HL-60 (cell line): Measurements from ENCODE around the gene IFIT2.

Source experiments
- DNase-seq, 2 experiments: peaks; one replicate each; pipeline ENCODE4 v3.0.0-alpha.2; 2010 to 2020; ENCODE audit warnings: low read depth in 1 of 2, low spot score in 1 of 2
- H3K27ac ChIP-seq: fragments of 250-450 bp; sonication (Bioruptor Pico); replicated peaks from 2 replicates; pipeline ENCODE4 v1.5.1; 2020; ENCODE audit warnings: mild to moderate bottlenecking, moderate library complexity
- H3K27me3 ChIP-seq: fragments of 250-450 bp; sonication (Bioruptor Pico); 2 replicates; pipeline ENCODE4 v1.5.1; 2021; ENCODE audit warnings: mild to moderate bottlenecking, moderate library complexity; ENCODE audit not compliant: insufficient read depth, poor library complexity, severe bottlenecking
- H3K4me3 ChIP-seq: replicated peaks from 2 replicates; pipeline ENCODE4 v1.5.1; 2011; ENCODE audit warnings: mild to moderate bottlenecking, control low read depth, low read length; ENCODE audit not compliant: insufficient read depth
- CTCF ChIP-seq: IDR thresholded peaks from one replicate; pipeline ENCODE4 v1.5.1; 2011; ENCODE audit warnings: low read length, control low read depth, inconsistent platforms; ENCODE audit not compliant: insufficient read depth
- GABPA ChIP-seq: IDR thresholded peaks from 2 replicates; pipeline ENCODE4 v1.6.1; 2012; ENCODE audit warnings: low read depth
- POLR2AphosphoS5 ChIP-seq: IDR thresholded peaks from 2 replicates; pipeline ENCODE4 v1.6.1; 2012; ENCODE audit warnings: low read depth
- REST ChIP-seq: IDR thresholded peaks from 2 replicates; pipeline ENCODE4 v1.6.1; 2012; ENCODE audit warnings: low read depth; ENCODE audit not compliant: insufficient replicate concordance
- SPI1 ChIP-seq: IDR thresholded peaks from 2 replicates; pipeline ENCODE4 v1.6.1; 2012; ENCODE audit warnings: low read depth, mild to moderate bottlenecking, borderline replicate concordance

Gene IFIT2

GRCh38 chr10:89343089-89343767, 41.4 kb downstream of the IFIT2 start:
- H3K4me3 ChIP-seq, result no peak overlapping the region
- TF ChIP-seq POLR2AphosphoS5 (no peak), CTCF (no peak), SPI1 (no peak), GABPA (no peak), REST (no peak)
- no peak overlapping the region for H3K27ac ChIP-seq
- DNase-seq, result no peak
- H3K27me3 ChIP-seq, result no peaks in the 10 kb centered on the region

DNA sequence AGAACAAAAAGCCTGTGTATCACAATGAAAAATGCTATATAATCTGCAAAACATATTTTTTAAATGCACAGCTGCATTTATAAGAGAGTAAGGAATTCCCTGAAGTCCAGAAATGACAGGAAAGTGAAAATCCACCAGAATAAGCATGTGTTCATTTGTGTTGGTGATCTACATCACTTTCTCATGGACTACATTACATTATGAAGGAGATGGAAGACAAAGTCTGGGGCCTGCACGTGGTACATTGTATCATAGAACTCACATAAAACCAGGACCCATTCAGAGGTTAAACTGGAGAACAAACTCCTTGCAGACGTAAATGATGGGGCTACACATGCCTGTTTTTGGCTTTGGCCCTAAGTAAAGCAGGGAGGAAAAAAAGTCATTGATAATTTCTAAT, 42.3 kb downstream of the IFIT2 start:
- TF ChIP-seq GABPA, result no peak
- no peak for TF ChIP-seq CTCF
- TF ChIP-seq POLR2AphosphoS5, result no peak
- no peak for TF ChIP-seq SPI1
- no peak for TF ChIP-seq REST
- Histone ChIP-seq H3K27me3 (no peaks in the 10 kb centered on the region), H3K27ac (no peak overlapping the region), H3K4me3 (no peak overlapping the region)
- no peak for DNase-seq

- no peak overlapping the region for H3K27ac ChIP-seq
- TF ChIP-seq POLR2AphosphoS5 (no peak), REST (no peak), CTCF (no peak), GABPA (no peak), SPI1 (no peak)
- no peak overlapping the region for H3K4me3 ChIP-seq
- no peak for DNase-seq
- H3K27me3 ChIP-seq, result no peaks in the 10 kb centered on the region
Measured at GRCh38 chr10:89345367-89346000, 43.6 kb downstream of the IFIT2 start.
